Smooth muscle cell (in vitro differentiated cells): ENCODE data around the gene WDPCP. TPM values are rescaled to one million over a fixed set of nuclear protein-coding genes. Genes with fewer than 3 reads are reported as not detected.

Source experiments
- DNase-seq: peaks from one replicate; lab custom pipeline; 2025; ENCODE audit not compliant: unreplicated experiment; lab: John Stamatoyannopoulos, UW
- H2AFZ ChIP-seq: fragments of 200-600 bp; sonication (generic); 2 replicates; pipeline ENCODE4 v1.6.0; 2016; ENCODE audit warnings: antibody characterized with exemption, low read depth, mild to moderate bottlenecking
- H3F3A ChIP-seq: fragments of 200-600 bp; sonication (generic); 2 replicates; pipeline ENCODE4 v1.6.0; 2017; ENCODE audit warnings: antibody characterized with exemption, low read depth
- H3K27ac ChIP-seq: fragments of 200-600 bp; sonication (generic); 2 replicates; pipeline ENCODE4 v1.5.1; 2016; ENCODE audit warnings: low read depth, mild to moderate bottlenecking
- H3K27me3 ChIP-seq: fragments of 200-600 bp; sonication (generic); 2 replicates; pipeline ENCODE4 v1.6.1; 2016; ENCODE audit warnings: low read depth, mild to moderate bottlenecking
- H3K36me3 ChIP-seq: fragments of 200-600 bp; sonication (generic); 2 replicates; pipeline ENCODE4 v1.5.1; 2016; ENCODE audit warnings: low read depth
- H3K4me1 ChIP-seq: fragments of 200-600 bp; sonication (generic); 2 replicates; pipeline ENCODE4 v1.5.1; 2016; ENCODE audit warnings: low read depth
- H3K4me2 ChIP-seq: fragments of 200-600 bp; sonication (generic); 2 replicates; pipeline ENCODE4 v1.6.0; 2016; ENCODE audit warnings: mild to moderate bottlenecking
- H3K4me3 ChIP-seq: fragments of 200-600 bp; sonication (generic); 2 replicates; pipeline ENCODE4 v1.5.1; 2016; ENCODE audit warnings: mild to moderate bottlenecking
- H3K79me2 ChIP-seq: fragments of 200-600 bp; sonication (generic); 2 replicates; pipeline ENCODE4 v1.6.0; 2016; ENCODE audit warnings: low read depth, mild to moderate bottlenecking
- H3K9ac ChIP-seq: fragments of 200-600 bp; sonication (generic); 2 replicates; pipeline ENCODE4 v1.6.0; 2016; ENCODE audit warnings: low read depth
- H3K9me3 ChIP-seq: fragments of 200-600 bp; sonication (generic); replicated peaks from 2 replicates; pipeline ENCODE4 v1.5.1; 2016; ENCODE audit warnings: low read depth
- H4K20me1 ChIP-seq: fragments of 200-600 bp; sonication (generic); 2 replicates; pipeline ENCODE4 v1.6.0; 2016; ENCODE audit warnings: low read depth
- WGBS: methylation state at CpG from one replicate; pipeline ENCODE4 v1.1.7; 2016; ENCODE audit warnings: low lambda C conversion rate; 5-methylcytosine and 5-hydroxymethylcytosine counted together
- polyA plus RNA-seq: library from polyadenylated mRNA; unstranded; fragments of >200 nt; fragmentation: Nextera tagmentation; extraction: Ambion mirVana; gene quantifications from 2 replicates; pipeline ENCODE4 v1.2.1, GENCODE V29; 2016
- total RNA-seq: library from RNA; depleted of rRNA; stranded (reverse); fragments of >200 nt; gene quantifications from 2 replicates; pipeline ENCODE4 v1.2.3, GENCODE V29; 2014
- TF ChIP-seq, protein P1 (sequence below): fragments of 200-600 bp; sonication (generic); IDR thresholded peaks from 2 replicates; pipeline ENCODE4 v1.5.1; 2017; ENCODE audit warnings: borderline replicate concordance, mild to moderate bottlenecking, antibody characterized with exemption; ENCODE audit not compliant: insufficient read depth, poor library complexity, severe bottlenecking

WDPCP gene
- total and polyA plus RNA-seq, 2 experiments from 2014 or later = 7.5 to 8.1 TPM

GRCh38 chr2:63514237-63514716, 74.0 kb downstream of the WDPCP start:
- H3K9ac ChIP-seq = no peak overlapping the region

GRCh38 chr2:63506320-63506719, 82.0 kb downstream of the WDPCP start:
- Histone ChIP-seq H3K27me3 (no peaks in the 10 kb centered on the region), H3K9me3 (no peaks in the 10 kb centered on the region), H4K20me1 (peaks cover 5% of the 10 kb centered on the region), H3K27ac (no peak overlapping the region), H3K79me2 (peaks cover 3% of the 10 kb centered on the region), H3F3A (no peaks in the 10 kb centered on the region), H3K4me3 (no peak overlapping the region), H3K9ac (no peak overlapping the region), H3K4me2 (no peak overlapping the region), H2AFZ (no peak overlapping the region), H3K4me1 (peaks cover 9% of the 10 kb centered on the region), H3K36me3 (no peaks in the 10 kb centered on the region)
- no peak for DNase-seq
- 93% methylated on average over 2 of the region's 2 CpGs for WGBS
- TF ChIP-seq, protein P1, sequence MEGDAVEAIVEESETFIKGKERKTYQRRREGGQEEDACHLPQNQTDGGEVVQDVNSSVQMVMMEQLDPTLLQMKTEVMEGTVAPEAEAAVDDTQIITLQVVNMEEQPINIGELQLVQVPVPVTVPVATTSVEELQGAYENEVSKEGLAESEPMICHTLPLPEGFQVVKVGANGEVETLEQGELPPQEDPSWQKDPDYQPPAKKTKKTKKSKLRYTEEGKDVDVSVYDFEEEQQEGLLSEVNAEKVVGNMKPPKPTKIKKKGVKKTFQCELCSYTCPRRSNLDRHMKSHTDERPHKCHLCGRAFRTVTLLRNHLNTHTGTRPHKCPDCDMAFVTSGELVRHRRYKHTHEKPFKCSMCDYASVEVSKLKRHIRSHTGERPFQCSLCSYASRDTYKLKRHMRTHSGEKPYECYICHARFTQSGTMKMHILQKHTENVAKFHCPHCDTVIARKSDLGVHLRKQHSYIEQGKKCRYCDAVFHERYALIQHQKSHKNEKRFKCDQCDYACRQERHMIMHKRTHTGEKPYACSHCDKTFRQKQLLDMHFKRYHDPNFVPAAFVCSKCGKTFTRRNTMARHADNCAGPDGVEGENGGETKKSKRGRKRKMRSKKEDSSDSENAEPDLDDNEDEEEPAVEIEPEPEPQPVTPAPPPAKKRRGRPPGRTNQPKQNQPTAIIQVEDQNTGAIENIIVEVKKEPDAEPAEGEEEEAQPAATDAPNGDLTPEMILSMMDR = no peak

More at GRCh38 chr2:63514237-63514716, 74.0 kb downstream of the WDPCP start:
- Histone ChIP-seq H3K4me3 (no peak overlapping the region), H3K4me1 (no peaks in the 10 kb centered on the region), H3K4me2 (no peak overlapping the region), H3K27ac (no peak overlapping the region), H3F3A (no peaks in the 10 kb centered on the region), H2AFZ (no peak overlapping the region), H3K27me3 (no peaks in the 10 kb centered on the region), H4K20me1 (no peaks in the 10 kb centered on the region), H3K36me3 (no peaks in the 10 kb centered on the region), H3K79me2 (peaks cover 6% of the 10 kb centered on the region), H3K9me3 (no peaks in the 10 kb centered on the region)
- TF ChIP-seq, protein P1 = no peak
- 93% methylated on average over 2 of the region's 2 CpGs for WGBS
- DNase-seq = no peak

DNA sequence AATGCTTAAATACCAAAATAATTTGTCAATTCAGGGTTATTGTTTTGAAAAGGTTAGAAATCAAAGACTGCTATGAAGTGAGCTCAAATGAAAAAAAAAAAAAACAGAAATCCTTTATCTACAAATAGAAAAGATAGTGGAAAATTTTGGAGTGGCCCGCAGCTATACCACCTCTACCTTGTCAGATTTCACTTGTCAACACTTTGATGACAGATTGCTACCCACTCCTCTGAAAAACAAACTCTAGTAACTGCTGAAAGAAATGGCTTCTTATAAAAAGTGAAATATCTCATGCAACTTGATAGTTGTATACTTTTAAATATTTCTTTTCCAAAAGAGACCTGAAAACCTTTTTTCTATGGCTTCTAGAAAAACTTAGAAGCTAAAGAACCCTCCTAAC, 84.5 kb downstream of the WDPCP start:
- H3K4me3 ChIP-seq = no peak overlapping the region
- no peak overlapping the region for H3K27ac ChIP-seq
- H3F3A ChIP-seq = no peaks in the 10 kb centered on the region
- H3K9me3 ChIP-seq = no peaks in the 10 kb centered on the region
- H2AFZ ChIP-seq = no peak overlapping the region
- no peaks in the 10 kb centered on the region for H3K27me3 ChIP-seq
- peaks cover 3% of the 10 kb centered on the region for H3K79me2 ChIP-seq
- H3K9ac ChIP-seq = no peak overlapping the region
- TF ChIP-seq, protein P1 = no peak
- no peaks in the 10 kb centered on the region for H3K36me3 ChIP-seq
- peaks cover 9% of the 10 kb centered on the region for H3K4me1 ChIP-seq
- DNase-seq = no peak
- 81% methylated on average over 1 of the region's 1 CpG for WGBS
- peaks cover 5% of the 10 kb centered on the region for H4K20me1 ChIP-seq
- H3K4me2 ChIP-seq = no peak overlapping the region

GRCh38 chr2:63500398-63500797, 87.9 kb downstream of the WDPCP start:
- Histone ChIP-seq H3K4me3 (no peak overlapping the region), H3F3A (no peaks in the 10 kb centered on the region), H3K9ac (no peak overlapping the region), H3K4me1 (peaks cover 9% of the 10 kb centered on the region), H3K36me3 (no peaks in the 10 kb centered on the region), H4K20me1 (peaks cover 5% of the 10 kb centered on the region), H3K4me2 (no peak overlapping the region), H3K27me3 (no peaks in the 10 kb centered on the region), H3K79me2 (no peaks in the 10 kb centered on the region), H3K27ac (no peak overlapping the region), H2AFZ (no peak overlapping the region), H3K9me3 (no peaks in the 10 kb centered on the region)
- TF ChIP-seq, protein P1 = no peak
- no peak for DNase-seq
- WGBS = 90% methylated on average over 1 of the region's 1 CpG
